Activated CD8-positive, alpha-beta memory T cell treated with anti-CD3 and anti-CD28 coated beads, Interleukin-2, amount 50 U/mL, for 48 hours (primary cell): ENCODE data around the gene STXBP4.

Experiments used
- DNase-seq: peaks from one replicate; pipeline ENCODE4 v3.0.0-alpha.2; 2020

STXBP4 gene

GRCh38 chr17:54968262-54968987 is at the start of gene STXBP4, which contains the start of gene COX11:
Gene STXBP4 (plus strand): TSS chr17:54968765. CDS start chr17:54986220, 17,455 bp downstream.
Gene COX11 (minus strand): TSS chr17:54968654. CDS start chr17:54968646, 8 bp downstream.
- peak; percentile 96 for DNase-seq

GRCh38 chr17:54919425-54919824 is 49.1 kb upstream of the STXBP4 start:
- DNase-seq = no peak

GRCh38 chr17:54920819-54921218 is 47.7 kb upstream of the STXBP4 start:
- DNase-seq = no peak

- no peak for DNase-seq
Observed at GRCh38 chr17:54924405-54924804, 44.2 kb upstream of the STXBP4 start.

- no peak for DNase-seq
Observed at GRCh38 chr17:54927525-54927924, 41.0 kb upstream of the STXBP4 start.

GRCh38 chr17:54932711-54933110 is 35.9 kb upstream of the STXBP4 start:
- DNase-seq = no peak

- no peak for DNase-seq
Observed at GRCh38 chr17:54933921-54934320, 34.6 kb upstream of the STXBP4 start.

- no peak for DNase-seq
Observed at GRCh38 chr17:54935471-54935870, 33.1 kb upstream of the STXBP4 start.

GRCh38 chr17:54937018-54937417 is 31.5 kb upstream of the STXBP4 start:
- no peak for DNase-seq

GRCh38 chr17:54937426-54937825 is 31.1 kb upstream of the STXBP4 start:
- no peak for DNase-seq

- no peak for DNase-seq
Observed at GRCh38 chr17:54941285-54941684, 27.3 kb upstream of the STXBP4 start.

- no peak for DNase-seq
Observed at GRCh38 chr17:54944796-54945195, 23.8 kb upstream of the STXBP4 start.

- DNase-seq = no peak
Observed at GRCh38 chr17:54945231-54945630, 23.3 kb upstream of the STXBP4 start.

GRCh38 chr17:54945671-54946070 is 22.9 kb upstream of the STXBP4 start:
- no peak for DNase-seq

GRCh38 chr17:54947396-54947795 is 21.2 kb upstream of the STXBP4 start:
- no peak for DNase-seq

- no peak for DNase-seq
Observed at GRCh38 chr17:54948380-54948779, 20.2 kb upstream of the STXBP4 start.

GRCh38 chr17:54950116-54950515 is 18.4 kb upstream of the STXBP4 start:
- no peak for DNase-seq

- DNase-seq = no peak
Observed at GRCh38 chr17:54951286-54951685, 17.3 kb upstream of the STXBP4 start.

GRCh38 chr17:54956791-54957190 is 11.8 kb upstream of the STXBP4 start:
- DNase-seq = no peak

- DNase-seq = no peak
Observed at GRCh38 chr17:54967621-54968261, 824 bp upstream of the STXBP4 start.

GRCh38 chr17:54968988-54969332 is 395 bp downstream of the STXBP4 start:
- no peak for DNase-seq

- no peak for DNase-seq
Observed at GRCh38 chr17:54969658-54970572, 1.4 kb downstream of the STXBP4 start.

GRCh38 chr17:54971147-54971546 is 2.6 kb downstream of the STXBP4 start:
- DNase-seq = no peak

GRCh38 chr17:54971901-54972300 is 3.3 kb downstream of the STXBP4 start:
- DNase-seq = no peak
